Hepatocyte (in vitro differentiated cells): ENCODE measurements around the gene OR4F15.

Experiments used
- CTCF ChIP-seq: fragments of 200-600 bp; sonication (generic); IDR thresholded peaks from 2 replicates; pipeline ENCODE4 v1.5.1; 2016; ENCODE audit warnings: antibody characterized with exemption, mild to moderate bottlenecking; ENCODE audit not compliant: poor library complexity
- EZH2 ChIP-seq: fragments of 200-600 bp; sonication (generic); IDR thresholded peaks from 2 replicates; pipeline ENCODE4 v1.6.1; 2016; ENCODE audit warnings: antibody characterized with exemption, mild to moderate bottlenecking, borderline replicate concordance
- EZH2phosphoT487 ChIP-seq: fragments of 200-600 bp; sonication (generic); IDR thresholded peaks from one replicate; pipeline ENCODE4 v1.6.1; 2018; ENCODE audit warnings: antibody characterized with exemption, mild to moderate bottlenecking, low read depth, moderate library complexity; ENCODE audit not compliant: unreplicated experiment, severe bottlenecking

GRCh38 chr15:101772921-101773320 is 39.1 kb upstream of the OR4F15 start:
- no peak for TF ChIP-seq CTCF
- TF ChIP-seq EZH2 = no peak
- no peak for TF ChIP-seq EZH2phosphoT487
